Measurements from ENCODE around the gene HEMGN. TPM values are rescaled to one million over a fixed set of nuclear protein-coding genes. Genes with fewer than 3 reads are reported as not detected.

The HEMGN gene
- total and polyA plus RNA-seq, 2 of the 8 experiments (the other 6 are each of a cell fraction or from before 2014, with no cell fraction given) = not detected

DNA sequence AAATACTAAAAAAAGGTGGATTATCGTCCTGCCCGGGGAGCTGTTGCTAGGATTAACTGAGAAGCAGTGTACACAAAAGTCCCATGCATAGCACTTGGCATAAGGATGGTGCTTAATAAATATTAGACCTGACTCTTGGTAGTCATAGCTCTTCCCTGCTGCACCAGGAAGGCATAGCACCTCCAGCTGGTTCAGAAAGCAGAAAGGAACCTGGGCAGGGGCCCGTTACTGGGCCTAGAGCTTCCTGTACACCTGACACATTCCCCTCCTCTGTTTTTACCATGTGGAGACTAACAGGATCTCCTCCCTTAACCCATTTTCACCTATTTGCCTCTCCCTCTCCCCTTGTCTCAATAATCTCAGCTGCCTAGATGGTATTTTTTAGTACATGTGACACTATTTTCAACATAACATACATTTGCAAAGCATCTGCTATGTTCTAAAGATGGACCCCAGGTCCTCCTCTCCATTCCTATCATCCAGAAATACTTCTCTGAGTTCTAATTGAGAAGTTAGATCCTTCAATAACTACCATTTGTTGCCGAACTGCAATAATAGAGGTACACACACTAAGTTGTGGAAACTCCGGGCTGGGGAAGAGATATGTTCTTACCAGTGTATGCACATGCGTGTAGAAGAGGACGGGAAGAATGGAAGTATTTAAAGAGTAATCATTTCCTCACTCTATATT is 42.0 kb upstream of the HEMGN start:
- 78% methylated on average over 7 of the region's 7 CpGs; no CpG with 5 or more reads in 1 of the 2 experiments for WGBS, 2 experiments (ENCODE audit: extremely low coverage in 1 of 2, insufficient coverage in 1 of 2, insufficient read length in 1 of 2, insufficient replicate concordance in 2 of 2, low coverage in 1 of 2, low lambda C conversion rate in 2 of 2, missing lambda C conversion rate in 1 of 2)
- Histone ChIP-seq H2BK20ac (ENCODE audit: low read length) (no peak overlapping the region), H3K23me2 (ENCODE audit: low read depth, low read length) (peaks cover 10% of the 10 kb centered on the region; the same call in 1 of the 2 replicates), H2BK15ac (ENCODE audit: low read length) (no peak overlapping the region), H3K23ac (ENCODE audit: insufficient read length) (no peak overlapping the region), H3K27me3 (replicated peaks in 1 of 4; ENCODE audit: control insufficient read depth in 3 of 4, extremely low read depth in 1 of 4, insufficient read depth in 3 of 4, low read length in 3 of 4) (peaks cover 38 to 79% (median 52%) of the 10 kb centered on the region in 4 experiments), H4K20me1 (replicated peaks in 1 of 2; ENCODE audit: control insufficient read depth in 1 of 2, insufficient read depth in 2 of 2, low read length in 2 of 2) (peaks cover 6 to 19% of the 10 kb centered on the region in 2 experiments), H3K9ac (replicated peaks in 1 of 4; ENCODE audit: extremely low read depth in 1 of 4, low read depth in 3 of 4, low read length in 3 of 4) (no peak overlapping the region), H3K18ac (ENCODE audit: extremely low read depth, low read length) (no peak overlapping the region), H3K4me3 (ENCODE audit: extremely low read depth in 1 of 4, insufficient read depth in 2 of 4, low read depth in 3 of 4, low read length in 4 of 4) (no peak overlapping the region), H3K56ac (replicated peaks; ENCODE audit: insufficient read length, low read depth, low read length) (no peak overlapping the region), H3K4ac (replicated peaks; ENCODE audit: insufficient read length, low read depth, low read length) (no peak overlapping the region), H4K91ac (replicated peaks; ENCODE audit: insufficient read length, low read length) (no peak overlapping the region), H2BK12ac (ENCODE audit: low read depth, low read length) (no peak overlapping the region), H4K8ac (ENCODE audit: extremely low read depth, insufficient read depth, low read length) (no peak overlapping the region), H3K36me3 (ENCODE audit: control insufficient read depth in 2 of 4, insufficient read depth in 4 of 4, low read length in 3 of 4) (no peaks in the 10 kb centered on the region), H3K4me2 (ENCODE audit: insufficient read depth in 1 of 2, low read depth in 2 of 2, low read length in 2 of 2) (no peak overlapping the region), H3K27ac (ENCODE audit: low read depth, low read length) (no peak overlapping the region), H3K14ac (ENCODE audit: insufficient read length) (no peak overlapping the region), H4K5ac (ENCODE audit: insufficient read length, low read depth, low read length) (no peak overlapping the region), H3K79me1 (ENCODE audit: low read depth, low read length) (no peaks in the 10 kb centered on the region), H3K9me3 (ENCODE audit: insufficient read depth in 2 of 2, low read depth in 1 of 2, low read length in 1 of 2) (peaks cover 0 to under 1% of the 10 kb centered on the region in 2 experiments; a peak in 1 of 4 replicates), H2AK5ac (ENCODE audit: low read depth, low read length) (no peak overlapping the region), H2BK5ac (ENCODE audit: low read depth, low read length) (no peak overlapping the region), H3K79me2 (ENCODE audit: control insufficient read depth in 1 of 2, insufficient read depth in 2 of 2, low read length in 2 of 2) (no peaks in the 10 kb centered on the region), H2AFZ (ENCODE audit: low read length) (no peak overlapping the region), H2BK120ac (replicated peaks; ENCODE audit: low read depth, low read length) (no peak overlapping the region), H3K4me1 (replicated peaks in 1 of 4; ENCODE audit: control insufficient read depth in 3 of 4, insufficient read depth in 4 of 4, low read length in 3 of 4) (peaks cover 0 to 3% (median under 1%) of the 10 kb centered on the region in 4 experiments; a peak in 2 of 7 replicates)
- no peak for FAIRE-seq
- CTCF ChIA-PET (ENCODE audit: partially characterized antibody) = interaction anchor here (0.6 kb wide), 1 partner anchor 16 kb away, joined by 3 read pairs; no protein-coding TSS in a partner anchor
- POLR2A ChIA-PET (ENCODE audit: partially characterized antibody) = interaction anchor here (0.6 kb wide), 1 partner anchor 36 kb away, joined by 3 read pairs; no protein-coding TSS in a partner anchor
- DNase-seq (ENCODE audit: low read depth in 1 of 2, low spot score in 2 of 2) = no peak
- TF ChIP-seq CHD2 (IDR thresholded peaks at IDR 0.05; ENCODE audit: low read length) (no peak), TAF1 (IDR thresholded peaks at IDR 0.05; ENCODE audit: low read depth, low read length) (no peak), NANOG (IDR thresholded peaks at IDR 0.05; ENCODE audit: insufficient read depth, low read depth, low read length, poor library complexity, severe bottlenecking) (no peak), CTCF (IDR thresholded peaks at IDR 0.05; ENCODE audit: control extremely low read depth in 1 of 3, insufficient read depth in 1 of 3, low read depth in 1 of 3, low read length in 3 of 3) (no peak), EZH2 (IDR thresholded peaks at IDR 0.05; ENCODE audit: low read depth, low read length, severe bottlenecking) (no peak), RAD21 (IDR thresholded peaks at IDR 0.05 in 1 of 2, conservative IDR thresholded peaks at IDR 0.05 in 1 of 2; ENCODE audit: low read depth in 2 of 2, low read length in 2 of 2) (no peak)
- TF ChIP-seq, protein P1, sequence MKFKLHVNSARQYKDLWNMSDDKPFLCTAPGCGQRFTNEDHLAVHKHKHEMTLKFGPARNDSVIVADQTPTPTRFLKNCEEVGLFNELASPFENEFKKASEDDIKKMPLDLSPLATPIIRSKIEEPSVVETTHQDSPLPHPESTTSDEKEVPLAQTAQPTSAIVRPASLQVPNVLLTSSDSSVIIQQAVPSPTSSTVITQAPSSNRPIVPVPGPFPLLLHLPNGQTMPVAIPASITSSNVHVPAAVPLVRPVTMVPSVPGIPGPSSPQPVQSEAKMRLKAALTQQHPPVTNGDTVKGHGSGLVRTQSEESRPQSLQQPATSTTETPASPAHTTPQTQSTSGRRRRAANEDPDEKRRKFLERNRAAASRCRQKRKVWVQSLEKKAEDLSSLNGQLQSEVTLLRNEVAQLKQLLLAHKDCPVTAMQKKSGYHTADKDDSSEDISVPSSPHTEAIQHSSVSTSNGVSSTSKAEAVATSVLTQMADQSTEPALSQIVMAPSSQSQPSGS (IDR thresholded peaks at IDR 0.05; ENCODE audit: low read length) = no peak
